K562 (cell line): ENCODE results near the gene MBNL2. TPM values are rescaled to one million over a fixed set of nuclear protein-coding genes. Genes with fewer than 3 reads are reported as not detected.
A peak's percentile ranks its signal among the peaks of the same experiment; 100 is the strongest.

Source experiments
- ATAC-seq: fragments of 200-7000 bp; cut with Tn5 transposase; 3 replicates; pipeline ENCODE4 v1.9.1; 2020; ENCODE audit warnings: moderate library complexity
- BruUV-seq: library from RNA; stranded (reverse); fragments of 400-500 nt; replicated peaks from 2 replicates; lab custom pipeline; 2021; lab: Mats Ljungman, UMichigan
- CTCF ChIA-PET: fragments of 300-600 bp; formaldehyde crosslinking; extraction: SDS; loops from one replicate; lab custom pipeline; 2021; ENCODE audit warnings: low intra/inter-chr PET ratio; lab: Yijun Ruan, JAX
- POLR2A ChIA-PET: fragments of 300-600, 350-650 bp; sonication (Branson Sonifier 250); formaldehyde crosslinking; extraction: SDS; loops from one replicate; lab custom pipeline; 2021; ENCODE audit warnings: antibody characterized with exemption, inconsistent platforms; lab: Yijun Ruan, JAX
- DNase-seq, 4 experiments: peaks; one replicate each; pipeline versions ENCODE4 v3.0.0 to v3.0.0-alpha.2; 2011 to 2018; ENCODE audit warnings: low spot score in 3 of 4, mixed read lengths in 3 of 4; ENCODE audit errors: extremely low read depth in 1 of 4
- FAIRE-seq: peaks from 2 replicates; lab custom pipeline; 2011; peaks lifted over from hg19 to GRCh38; lab: Jason Lieb, UNC
- H2AFZ ChIP-seq: 2 replicates; pipeline ENCODE4 v1.6.0; 2011; ENCODE audit warnings: low read depth, low read length, control low read depth, inconsistent platforms
- H3K27ac ChIP-seq: fragments of 200-600 bp; 3 replicates; pipeline ENCODE4 v1.8.0; 2011; ENCODE audit warnings: low read depth, mild to moderate bottlenecking, control low read depth, inconsistent platforms, low read length, moderate library complexity, mixed read lengths; ENCODE audit errors: extremely low read depth
- H3K27me3 ChIP-seq, 2 experiments: fragments of 300-600 bp in 1 of 2; 2 replicates in 1 of 2; 3 replicates in 1 of 2; pipeline versions ENCODE4 v1.6.0 to v1.8.0; 2011; ENCODE audit warnings: inconsistent platforms in 2 of 2, low read length in 2 of 2, mild to moderate bottlenecking in 1 of 2, mixed read lengths in 1 of 2, moderate library complexity in 1 of 2; ENCODE audit not compliant: control insufficient read depth in 2 of 2, insufficient read depth in 2 of 2
- H3K36me3 ChIP-seq: fragments of 300-600 bp; 3 replicates; pipeline ENCODE4 v1.8.0; 2011; ENCODE audit warnings: mild to moderate bottlenecking, low read length, inconsistent platforms; ENCODE audit not compliant: control insufficient read depth, insufficient read depth
- H3K4me1 ChIP-seq, 2 experiments: fragments of 200-600 bp in 1 of 2; replicated peaks in 1 of 2; 2 replicates in 1 of 2; 3 replicates in 1 of 2; pipeline versions ENCODE4 v1.5.1 to v1.8.0; 2011; ENCODE audit warnings: inconsistent platforms in 2 of 2, low read length in 2 of 2, mild to moderate bottlenecking in 1 of 2, mixed read lengths in 1 of 2, moderate library complexity in 1 of 2; ENCODE audit not compliant: control insufficient read depth in 2 of 2, insufficient read depth in 2 of 2
- H3K4me2 ChIP-seq: 2 replicates; pipeline ENCODE4 v1.6.1; 2011; ENCODE audit warnings: low read length, control low read depth, inconsistent platforms, mixed read lengths; ENCODE audit not compliant: insufficient read depth
- H3K4me3 ChIP-seq: fragments of 200-600 bp; sonication (generic), shearing (Covaris generic); 2 replicates; pipeline ENCODE4 v1.5.1; 2016; ENCODE audit warnings: control low read depth, inconsistent platforms
- H3K79me2 ChIP-seq: fragments of 200-600 bp; 3 replicates; pipeline ENCODE4 v1.8.0; 2011; ENCODE audit warnings: low read length, inconsistent platforms; ENCODE audit not compliant: control insufficient read depth, insufficient read depth
- H3K9ac ChIP-seq, 2 experiments: 2 replicates each; pipeline versions ENCODE4 v1.6.0 to v1.6.1; 2011; ENCODE audit warnings: low read depth in 2 of 2, low read length in 2 of 2, control low read depth in 1 of 2, inconsistent platforms in 1 of 2, mild to moderate bottlenecking in 1 of 2, mixed read lengths in 1 of 2; ENCODE audit not compliant: insufficient read depth in 1 of 2
- H3K9me1 ChIP-seq: one replicate; pipeline ENCODE4 v1.6.0; 2011; ENCODE audit warnings: inconsistent platforms, mild to moderate bottlenecking, low read length, moderate library complexity; ENCODE audit not compliant: control insufficient read depth, insufficient read depth
- H3K9me3 ChIP-seq: replicated peaks from 2 replicates; pipeline ENCODE4 v1.5.1; 2011; ENCODE audit warnings: low read depth, low read length, inconsistent platforms; ENCODE audit not compliant: control insufficient read depth, insufficient read depth
- H4K20me1 ChIP-seq: replicated peaks from 2 replicates; pipeline ENCODE4 v1.6.1; 2011; ENCODE audit warnings: low read length, inconsistent platforms, mixed read lengths; ENCODE audit not compliant: control insufficient read depth, insufficient read depth
- ARID1B ChIP-seq: fragments of 450-650 bp; IDR thresholded peaks from 2 replicates; pipeline ENCODE4 v1.6.1; 2016; ENCODE audit warnings: antibody characterized with exemption, mild to moderate bottlenecking, inconsistent platforms
- BCOR ChIP-seq: fragments of 450-650 bp; IDR thresholded peaks from 2 replicates; pipeline ENCODE4 v1.6.1; 2016
- SOX6 ChIP-seq: fragments of 450-650 bp; IDR thresholded peaks from 2 replicates; pipeline ENCODE4 v1.6.1; 2014; ENCODE audit warnings: mild to moderate bottlenecking
- WGBS: fragments of 100-300 bp; shearing (Covaris generic); methylation state at CpG from one replicate; pipeline ENCODE4 v1.1.6; 2016; ENCODE audit warnings: low coverage, mixed read lengths; ENCODE audit not compliant: insufficient coverage; ENCODE audit errors: missing lambda C conversion rate; 5-methylcytosine and 5-hydroxymethylcytosine counted together
- in situ Hi-C: fragments of 300-500 bp; cut with MboI; formaldehyde crosslinking; loops from 4 replicates; pipeline ENCODE4 v1.15.0; 2018; ENCODE audit warnings: inconsistent platforms, mixed read lengths
- intact Hi-C: fragments of 100-400 bp; cut with micrococcal nuclease; formaldehyde crosslinking; loops from 2 replicates; pipeline ENCODE4 v1.14.2; 2022
- polyA plus RNA-seq, 8 experiments: library from polyadenylated mRNA; depleted of rRNA in 4 of 8; stranded (reverse) in 5 of 8; unstranded in 3 of 8; fragments of >200 nt; fragmentation: Nextera tagmentation in 2 of 8; fragmentation: Illumina TruSeq in 1 of 8; extraction: Ambion mirVana in 2 of 8; extraction: Trizol in 1 of 8; gene quantifications; 2 replicates each; pipeline versions ENCODE4 v1.2.1 to v1.2.3, GENCODE V29; 2011 to 2014; ENCODE audit warnings: inconsistent platforms in 1 of 8, missing spikeins in 1 of 8
- total RNA-seq, 7 experiments: library from RNA; depleted of rRNA in 6 of 7; stranded (reverse); fragments of >200 nt in 6 of 7; fragmentation: Illumina TruSeq in 2 of 7; extraction: Trizol in 2 of 7; gene quantifications; 2 replicates each; pipeline versions ENCODE4 v1.2.1 to v1.2.3, GENCODE V29; 2011 to 2021; ENCODE audit warnings: low replicate concordance in 1 of 7
- TF ChIP-seq, protein P1 (sequence below): fragments of 250-450 bp; sonication (Bioruptor Pico); IDR thresholded peaks from 2 replicates; pipeline ENCODE4 v1.4.0; 2020
- TF ChIP-seq, protein P2 (sequence below): fragments of 200-800 bp; sonication (Bioruptor generic); IDR thresholded peaks from 2 replicates; pipeline ENCODE4 v1.6.1; 2017; ENCODE audit warnings: missing genetic modification characterization, missing compliant biosample characterization

MBNL2 gene
- total and polyA plus RNA-seq, 9 of the 15 experiments (the other 6 are each of a cell fraction or from before 2014, with no cell fraction given): 7.0 to 24.8 (median 13.8) TPM

DNA sequence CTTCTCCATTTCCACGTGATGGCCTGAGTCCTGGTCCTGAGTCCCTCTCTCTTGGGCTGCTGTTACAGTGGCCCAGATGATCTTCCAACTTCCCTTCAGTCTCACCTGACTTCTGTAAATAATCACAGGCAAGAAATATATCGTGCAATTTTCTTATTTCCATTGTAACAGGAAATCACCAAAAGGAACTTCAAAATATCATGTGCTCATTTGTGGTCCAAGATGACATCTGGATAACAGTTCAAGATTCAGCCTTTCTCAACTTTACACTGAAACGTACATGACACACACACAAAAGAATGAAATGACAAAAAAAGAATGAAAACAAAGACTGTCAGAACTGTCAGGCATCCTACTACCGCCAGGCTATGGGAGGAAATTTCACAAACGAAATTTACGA, 189.9 kb downstream of the MBNL2 start (continued):
- TF ChIP-seq, protein P1, sequence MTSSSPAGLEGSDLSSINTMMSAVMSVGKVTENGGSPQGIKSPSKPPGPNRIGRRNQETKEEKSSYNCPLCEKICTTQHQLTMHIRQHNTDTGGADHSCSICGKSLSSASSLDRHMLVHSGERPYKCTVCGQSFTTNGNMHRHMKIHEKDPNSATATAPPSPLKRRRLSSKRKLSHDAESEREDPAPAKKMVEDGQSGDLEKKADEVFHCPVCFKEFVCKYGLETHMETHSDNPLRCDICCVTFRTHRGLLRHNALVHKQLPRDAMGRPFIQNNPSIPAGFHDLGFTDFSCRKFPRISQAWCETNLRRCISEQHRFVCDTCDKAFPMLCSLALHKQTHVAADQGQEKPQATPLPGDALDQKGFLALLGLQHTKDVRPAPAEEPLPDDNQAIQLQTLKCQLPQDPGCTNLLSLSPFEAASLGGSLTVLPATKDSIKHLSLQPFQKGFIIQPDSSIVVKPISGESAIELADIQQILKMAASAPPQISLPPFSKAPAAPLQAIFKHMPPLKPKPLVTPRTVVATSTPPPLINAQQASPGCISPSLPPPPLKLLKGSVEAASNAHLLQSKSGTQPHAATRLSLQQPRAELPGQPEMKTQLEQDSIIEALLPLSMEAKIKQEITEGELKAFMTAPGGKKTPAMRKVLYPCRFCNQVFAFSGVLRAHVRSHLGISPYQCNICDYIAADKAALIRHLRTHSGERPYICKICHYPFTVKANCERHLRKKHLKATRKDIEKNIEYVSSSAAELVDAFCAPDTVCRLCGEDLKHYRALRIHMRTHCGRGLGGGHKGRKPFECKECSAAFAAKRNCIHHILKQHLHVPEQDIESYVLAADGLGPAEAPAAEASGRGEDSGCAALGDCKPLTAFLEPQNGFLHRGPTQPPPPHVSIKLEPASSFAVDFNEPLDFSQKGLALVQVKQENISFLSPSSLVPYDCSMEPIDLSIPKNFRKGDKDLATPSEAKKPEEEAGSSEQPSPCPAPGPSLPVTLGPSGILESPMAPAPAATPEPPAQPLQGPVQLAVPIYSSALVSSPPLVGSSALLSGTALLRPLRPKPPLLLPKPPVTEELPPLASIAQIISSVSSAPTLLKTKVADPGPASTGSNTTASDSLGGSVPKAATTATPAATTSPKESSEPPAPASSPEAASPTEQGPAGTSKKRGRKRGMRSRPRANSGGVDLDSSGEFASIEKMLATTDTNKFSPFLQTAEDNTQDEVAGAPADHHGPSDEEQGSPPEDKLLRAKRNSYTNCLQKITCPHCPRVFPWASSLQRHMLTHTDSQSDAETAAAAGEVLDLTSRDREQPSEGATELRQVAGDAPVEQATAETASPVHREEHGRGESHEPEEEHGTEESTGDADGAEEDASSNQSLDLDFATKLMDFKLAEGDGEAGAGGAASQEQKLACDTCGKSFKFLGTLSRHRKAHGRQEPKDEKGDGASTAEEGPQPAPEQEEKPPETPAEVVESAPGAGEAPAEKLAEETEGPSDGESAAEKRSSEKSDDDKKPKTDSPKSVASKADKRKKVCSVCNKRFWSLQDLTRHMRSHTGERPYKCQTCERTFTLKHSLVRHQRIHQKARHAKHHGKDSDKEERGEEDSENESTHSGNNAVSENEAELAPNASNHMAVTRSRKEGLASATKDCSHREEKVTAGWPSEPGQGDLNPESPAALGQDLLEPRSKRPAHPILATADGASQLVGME: no peak
- no peak for TF ChIP-seq ARID1B

DNA sequence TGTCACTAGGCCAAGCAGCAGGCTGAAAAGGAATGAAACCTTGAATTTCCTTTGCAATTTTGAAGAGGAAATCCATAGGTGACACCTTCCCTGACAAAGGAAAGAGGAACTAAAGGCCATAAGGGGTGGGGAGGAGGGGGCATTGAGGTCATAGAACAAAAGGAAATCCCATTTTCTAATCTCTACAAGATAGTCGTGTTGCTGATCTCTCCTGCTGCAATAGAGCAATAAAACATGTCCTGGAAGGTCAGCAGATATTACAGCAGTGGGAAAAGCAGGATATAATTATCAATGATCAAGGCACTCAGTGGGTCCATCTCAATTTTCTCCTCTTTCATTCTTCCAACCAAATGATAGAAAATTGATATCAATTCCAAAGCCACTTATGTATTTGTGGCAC, 191.6 kb downstream of the MBNL2 start:
- intact Hi-C loops: no loop called here
- H3K36me3 ChIP-seq: no peaks in the 10 kb centered on the region
- H2AFZ ChIP-seq: no peak overlapping the region
- no TSS peak for BruUV-seq
- no peaks in the 10 kb centered on the region for H3K4me1 ChIP-seq
- TF ChIP-seq, protein P2, sequence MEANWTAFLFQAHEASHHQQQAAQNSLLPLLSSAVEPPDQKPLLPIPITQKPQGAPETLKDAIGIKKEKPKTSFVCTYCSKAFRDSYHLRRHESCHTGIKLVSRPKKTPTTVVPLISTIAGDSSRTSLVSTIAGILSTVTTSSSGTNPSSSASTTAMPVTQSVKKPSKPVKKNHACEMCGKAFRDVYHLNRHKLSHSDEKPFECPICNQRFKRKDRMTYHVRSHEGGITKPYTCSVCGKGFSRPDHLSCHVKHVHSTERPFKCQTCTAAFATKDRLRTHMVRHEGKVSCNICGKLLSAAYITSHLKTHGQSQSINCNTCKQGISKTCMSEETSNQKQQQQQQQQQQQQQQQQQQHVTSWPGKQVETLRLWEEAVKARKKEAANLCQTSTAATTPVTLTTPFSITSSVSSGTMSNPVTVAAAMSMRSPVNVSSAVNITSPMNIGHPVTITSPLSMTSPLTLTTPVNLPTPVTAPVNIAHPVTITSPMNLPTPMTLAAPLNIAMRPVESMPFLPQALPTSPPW (CRISPR knock-in tag): peak; percentile 30; the same call in 1 of the 2 replicates
- TF ChIP-seq SOX6 (0 out of 2 replicates have a peak, but pooled peaks have one; percentile 31), BCOR (no peak)
- DNase-seq (no peak), ATAC-seq (no peak), FAIRE-seq (no peak)
- in situ Hi-C loops: no loop called here
- no peak overlapping the region for H3K4me2 ChIP-seq
- WGBS: 0% methylated on average over 1 of the region's 1 CpG
- no peak overlapping the region for H3K9ac ChIP-seq
- no peaks in the 10 kb centered on the region for H3K79me2 ChIP-seq
- H3K27me3 ChIP-seq: no peaks in the 10 kb centered on the region
- POLR2A ChIA-PET: no interaction called here
- no peaks in the 10 kb centered on the region for H4K20me1 ChIP-seq
- CTCF ChIA-PET: no interaction called here
- H3K4me3 ChIP-seq: no peak overlapping the region
- no peak overlapping the region for H3K27ac ChIP-seq
- H3K9me3 ChIP-seq: no peaks in the 10 kb centered on the region
- no peaks in the 10 kb centered on the region for H3K9me1 ChIP-seq
